Choroid plexus epithelial cell (primary cell): ENCODE measurements around the gene SEMA4F.
A peak's percentile ranks its signal among the peaks of the same experiment; 100 is the strongest.

Source experiments
- DNase-seq: peaks from one replicate; pipeline ENCODE4 v3.0.0-alpha.2; 2010; ENCODE audit warnings: low read depth
- H3K4me3 ChIP-seq: 2 replicates; pipeline ENCODE4 v1.5.1; 2011; ENCODE audit warnings: low read depth, mild to moderate bottlenecking, control low read depth, low read length, moderate library complexity
- TF ChIP-seq, protein P1 (sequence below): conservative IDR thresholded peaks from 2 replicates; pipeline ENCODE4 v1.5.1; 2011; ENCODE audit warnings: low read depth, mild to moderate bottlenecking, control low read depth, inconsistent platforms, low read length, moderate library complexity

SEMA4F gene

DNA sequence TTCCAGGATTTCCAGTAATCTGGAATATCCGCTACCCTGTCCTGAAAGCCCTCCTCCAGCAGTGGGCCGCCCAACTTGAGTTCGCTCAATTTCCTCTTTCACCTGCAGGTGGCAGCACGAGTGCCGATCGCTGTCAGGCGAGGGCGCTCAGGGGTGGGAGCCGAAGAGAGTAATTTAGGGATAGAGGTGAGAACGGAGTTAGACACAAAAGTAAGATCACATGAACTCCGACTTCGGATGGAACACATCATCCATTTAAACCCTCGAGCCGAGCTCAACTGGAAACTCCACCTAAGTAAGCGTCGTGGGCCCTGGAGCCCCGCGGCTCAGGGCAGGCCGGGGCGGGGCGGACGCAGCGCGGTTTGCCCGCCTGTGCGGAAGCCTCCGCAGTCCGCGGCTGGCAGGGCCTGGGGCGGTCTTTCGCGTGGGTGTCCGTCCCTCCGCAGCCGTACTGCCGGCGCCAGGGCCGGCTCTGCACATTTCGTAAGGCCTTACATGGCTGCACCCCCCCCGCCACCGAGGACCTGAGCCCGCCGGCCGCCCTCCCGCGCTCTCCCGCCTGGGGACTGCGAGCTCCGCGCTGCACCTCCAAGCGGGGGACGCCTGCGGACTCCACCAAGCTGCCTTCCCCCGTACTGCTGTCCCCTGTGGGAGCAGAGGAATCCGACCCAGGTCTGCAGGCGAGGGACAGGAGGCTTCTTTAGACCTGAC, 61.2 kb downstream of the SEMA4F start:
- peak; percentile 74 for DNase-seq
- peak overlapping the region; percentile 58 for H3K4me3 ChIP-seq
- TF ChIP-seq, protein P1, sequence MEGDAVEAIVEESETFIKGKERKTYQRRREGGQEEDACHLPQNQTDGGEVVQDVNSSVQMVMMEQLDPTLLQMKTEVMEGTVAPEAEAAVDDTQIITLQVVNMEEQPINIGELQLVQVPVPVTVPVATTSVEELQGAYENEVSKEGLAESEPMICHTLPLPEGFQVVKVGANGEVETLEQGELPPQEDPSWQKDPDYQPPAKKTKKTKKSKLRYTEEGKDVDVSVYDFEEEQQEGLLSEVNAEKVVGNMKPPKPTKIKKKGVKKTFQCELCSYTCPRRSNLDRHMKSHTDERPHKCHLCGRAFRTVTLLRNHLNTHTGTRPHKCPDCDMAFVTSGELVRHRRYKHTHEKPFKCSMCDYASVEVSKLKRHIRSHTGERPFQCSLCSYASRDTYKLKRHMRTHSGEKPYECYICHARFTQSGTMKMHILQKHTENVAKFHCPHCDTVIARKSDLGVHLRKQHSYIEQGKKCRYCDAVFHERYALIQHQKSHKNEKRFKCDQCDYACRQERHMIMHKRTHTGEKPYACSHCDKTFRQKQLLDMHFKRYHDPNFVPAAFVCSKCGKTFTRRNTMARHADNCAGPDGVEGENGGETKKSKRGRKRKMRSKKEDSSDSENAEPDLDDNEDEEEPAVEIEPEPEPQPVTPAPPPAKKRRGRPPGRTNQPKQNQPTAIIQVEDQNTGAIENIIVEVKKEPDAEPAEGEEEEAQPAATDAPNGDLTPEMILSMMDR: peak; percentile 95

GRCh38 chr2:74715880-74716279, 61.8 kb downstream of the SEMA4F start:
- TF ChIP-seq, protein P1: no peak
- DNase-seq: no peak
- no peak overlapping the region for H3K4me3 ChIP-seq

- TF ChIP-seq, protein P1: no peak
- no peak for DNase-seq
- no peak overlapping the region for H3K4me3 ChIP-seq
Observed at GRCh38 chr2:74719066-74719465, 65.0 kb downstream of the SEMA4F start.

DNA sequence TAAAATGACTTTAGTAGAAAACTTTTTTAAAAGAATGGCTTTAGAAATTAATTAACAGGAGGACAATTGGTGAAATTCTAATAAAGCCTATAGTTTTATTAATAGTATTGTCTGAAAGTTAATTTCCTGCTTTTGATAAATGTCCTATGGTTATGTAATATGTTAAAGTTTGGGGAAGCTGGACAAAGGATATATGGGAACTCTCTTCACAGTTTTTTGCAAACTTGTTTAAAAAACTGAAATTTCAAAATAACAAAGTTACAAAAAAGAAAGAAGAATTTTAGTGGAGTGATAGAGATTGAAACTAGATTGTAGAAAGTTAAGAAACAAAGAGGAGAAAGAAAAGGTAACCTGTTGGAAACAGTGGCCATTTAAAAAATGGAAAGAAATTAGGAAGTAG, 67.3 kb downstream of the SEMA4F start:
- TF ChIP-seq, protein P1: no peak
- no peak overlapping the region for H3K4me3 ChIP-seq
- DNase-seq: no peak

GRCh38 chr2:74724496-74724895, 70.4 kb downstream of the SEMA4F start:
- TF ChIP-seq, protein P1: no peak
- H3K4me3 ChIP-seq: no peak overlapping the region
- no peak for DNase-seq

GRCh38 chr2:74725287-74725686, 71.2 kb downstream of the SEMA4F start:
- TF ChIP-seq, protein P1: no peak
- DNase-seq: no peak
- H3K4me3 ChIP-seq: no peak overlapping the region

DNA sequence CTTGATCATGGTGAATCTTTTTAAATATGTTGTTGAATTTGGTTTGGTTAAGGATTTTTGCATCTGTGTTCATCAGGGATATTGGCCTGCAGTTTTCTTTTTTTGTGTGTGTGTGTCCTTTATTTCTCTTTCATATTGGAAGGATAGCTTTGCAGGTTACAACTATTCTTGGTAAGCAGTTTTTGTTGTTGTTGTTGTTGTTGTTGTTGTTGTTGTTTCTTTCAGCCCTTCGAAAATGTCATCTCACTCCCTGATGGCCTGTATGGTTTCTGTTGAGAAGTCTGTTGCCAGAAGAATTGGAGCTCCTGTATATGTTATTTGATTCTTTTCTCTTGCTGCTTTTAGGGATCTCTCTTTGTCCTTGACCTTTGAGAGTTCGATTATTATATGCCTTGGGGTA, 74.8 kb downstream of the SEMA4F start:
- TF ChIP-seq, protein P1: no peak
- no peak overlapping the region for H3K4me3 ChIP-seq
- no peak for DNase-seq
